Lower leg skin (tissue), 4 donors: ENCODE measurements around the gene CD38. TPM values are rescaled to one million over a fixed set of nuclear protein-coding genes. Genes with fewer than 3 reads are reported as not detected.

Source experiments
- DNase-seq, 2 donors: peaks; one replicate each; pipeline ENCODE4 v3.0.0-alpha.2; 2019; ENCODE audit warnings: low spot score in 2 of 2
- H3K4me3 ChIP-seq: fragments of 200-600 bp; sonication (generic); 2 replicates; pipeline ENCODE4 v1.5.1; 2017; ENCODE audit warnings: mild to moderate bottlenecking, low read depth; ENCODE audit not compliant: poor library complexity, severe bottlenecking
- CTCF ChIP-seq, 3 donors: fragments of 450-650 bp; IDR thresholded peaks; one replicate each; pipeline ENCODE4 v1.5.1; 2016; ENCODE audit warnings: antibody characterized with exemption in 3 of 3, mild to moderate bottlenecking in 3 of 3, moderate library complexity in 2 of 3
- POLR2A ChIP-seq, 2 donors: fragments of 450-650 bp; IDR thresholded peaks; one replicate each; pipeline ENCODE4 v1.6.1; 2016 to 2017; ENCODE audit warnings: antibody characterized with exemption in 2 of 2, mild to moderate bottlenecking in 1 of 2, moderate library complexity in 1 of 2
- WGBS, 2 donors: methylation state at CpG; one replicate each; pipeline ENCODE4 v1.1.5; 2018; 5-methylcytosine and 5-hydroxymethylcytosine counted together
- intact Hi-C: fragments of 100-400 bp; cut with DNase I; formaldehyde crosslinking; loops from one replicate; pipeline ENCODE4 v1.15.0; 2023; ENCODE audit warnings: low total_unique reads
- total RNA-seq, 4 donors: library from RNA; depleted of rRNA; stranded (reverse); fragments of >200 nt; gene quantifications; one replicate each; pipeline ENCODE4 v1.1.0, GENCODE V29; 2016

CD38 gene
- total RNA-seq, 4 donors from 2014 or later, result 0.08 to 1.1 (median 0.21) TPM

- no peak overlapping the region for H3K4me3 ChIP-seq
- TF ChIP-seq CTCF (IDR thresholded peaks at IDR 0.05) (no peak), POLR2A (IDR thresholded peaks at IDR 0.05) (no peak)
- intact Hi-C loops, result no loop called here
- WGBS, 2 donors, result 84 to 85% methylated on average over 4 of the region's 4 CpGs
- no peak for DNase-seq
These were observed 5.5 kb downstream of the CD38 start for GRCh38 chr4:15783676-15784075.

- TF ChIP-seq CTCF (IDR thresholded peaks at IDR 0.05) (no peak), POLR2A (IDR thresholded peaks at IDR 0.05) (no peak)
- WGBS, 2 donors, result 87% methylated on average over 5 of the region's 5 CpGs
- H3K4me3 ChIP-seq, result no peak overlapping the region
- intact Hi-C loops, result no loop called here
- DNase-seq, result no peak
These were observed 7.0 kb downstream of the CD38 start for GRCh38 chr4:15784959-15785634.

- TF ChIP-seq POLR2A (IDR thresholded peaks at IDR 0.05), result no peak
- TF ChIP-seq CTCF (IDR thresholded peaks at IDR 0.05), result no peak
- DNase-seq, result no peak
- intact Hi-C loops, result no loop called here
- WGBS, 2 donors, result 95 to 96% methylated on average over 22 to 26 of the region's 26 CpGs
- H3K4me3 ChIP-seq, result no peak overlapping the region
These were observed 8.6 kb downstream of the CD38 start for GRCh38 chr4:15786743-15787142.

- no peak overlapping the region for H3K4me3 ChIP-seq
- intact Hi-C loops, result no loop called here
- 26 to 29% methylated on average over 2 of the region's 2 CpGs for WGBS, 2 donors
- TF ChIP-seq POLR2A (IDR thresholded peaks at IDR 0.05), result no peak
- no peak for TF ChIP-seq CTCF (IDR thresholded peaks at IDR 0.05)
- no peak for DNase-seq
These were observed 14.8 kb downstream of the CD38 start for GRCh38 chr4:15792974-15793373.

GRCh38 chr4:15793506-15794363 lies 15.6 kb downstream of the CD38 start:
- H3K4me3 ChIP-seq, result no peak overlapping the region
- intact Hi-C loops, result no loop called here
- TF ChIP-seq CTCF (IDR thresholded peaks at IDR 0.05), result no peak
- TF ChIP-seq POLR2A (IDR thresholded peaks at IDR 0.05), result no peak
- WGBS, 2 donors, result 73 to 79% methylated on average over 3 of the region's 3 CpGs
- no peak for DNase-seq
